ENCODE measurements around the gene HCN1. TPM values are rescaled to one million over a fixed set of nuclear protein-coding genes. Genes with fewer than 3 reads are reported as not detected.

Gene HCN1
- total RNA-seq, 6 experiments from 2014 or later = not detected

DNA sequence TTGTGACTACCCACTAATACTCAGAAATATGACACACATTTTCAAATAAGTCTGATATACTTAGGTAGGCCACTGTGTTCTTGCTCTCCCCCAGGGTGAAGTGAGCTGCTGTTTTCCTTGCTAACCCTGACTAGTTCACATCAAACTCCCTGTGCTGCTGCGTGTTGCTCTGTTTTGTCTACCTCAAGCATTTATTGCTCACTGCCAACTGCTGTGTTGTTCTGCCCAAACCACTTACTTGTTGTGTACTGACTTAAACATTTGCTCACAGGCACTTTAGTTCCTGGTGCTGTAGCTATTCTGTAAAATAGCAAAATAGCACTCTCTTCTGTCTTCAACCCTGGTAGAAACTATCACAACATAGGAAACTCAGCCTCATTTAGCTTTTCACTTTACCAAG, 255.7 kb downstream of the HCN1 start:
- Mint-ChIP-seq H3K27ac (no peak overlapping the region), H3K27me3 (ENCODE audit: insufficient read depth) (no peaks in the 10 kb centered on the region), H3K4me1 (ENCODE audit: low read depth) (no peaks in the 10 kb centered on the region), H3K9me3 (peaks cover 7% of the 10 kb centered on the region), H3K36me3 (ENCODE audit: low read depth) (no peaks in the 10 kb centered on the region), H3K4me3 (no peak overlapping the region)
- TF ChIP-seq, protein P1, sequence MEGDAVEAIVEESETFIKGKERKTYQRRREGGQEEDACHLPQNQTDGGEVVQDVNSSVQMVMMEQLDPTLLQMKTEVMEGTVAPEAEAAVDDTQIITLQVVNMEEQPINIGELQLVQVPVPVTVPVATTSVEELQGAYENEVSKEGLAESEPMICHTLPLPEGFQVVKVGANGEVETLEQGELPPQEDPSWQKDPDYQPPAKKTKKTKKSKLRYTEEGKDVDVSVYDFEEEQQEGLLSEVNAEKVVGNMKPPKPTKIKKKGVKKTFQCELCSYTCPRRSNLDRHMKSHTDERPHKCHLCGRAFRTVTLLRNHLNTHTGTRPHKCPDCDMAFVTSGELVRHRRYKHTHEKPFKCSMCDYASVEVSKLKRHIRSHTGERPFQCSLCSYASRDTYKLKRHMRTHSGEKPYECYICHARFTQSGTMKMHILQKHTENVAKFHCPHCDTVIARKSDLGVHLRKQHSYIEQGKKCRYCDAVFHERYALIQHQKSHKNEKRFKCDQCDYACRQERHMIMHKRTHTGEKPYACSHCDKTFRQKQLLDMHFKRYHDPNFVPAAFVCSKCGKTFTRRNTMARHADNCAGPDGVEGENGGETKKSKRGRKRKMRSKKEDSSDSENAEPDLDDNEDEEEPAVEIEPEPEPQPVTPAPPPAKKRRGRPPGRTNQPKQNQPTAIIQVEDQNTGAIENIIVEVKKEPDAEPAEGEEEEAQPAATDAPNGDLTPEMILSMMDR (IDR thresholded peaks at IDR 0.05) = no peak
- no peak for DNase-seq

DNA sequence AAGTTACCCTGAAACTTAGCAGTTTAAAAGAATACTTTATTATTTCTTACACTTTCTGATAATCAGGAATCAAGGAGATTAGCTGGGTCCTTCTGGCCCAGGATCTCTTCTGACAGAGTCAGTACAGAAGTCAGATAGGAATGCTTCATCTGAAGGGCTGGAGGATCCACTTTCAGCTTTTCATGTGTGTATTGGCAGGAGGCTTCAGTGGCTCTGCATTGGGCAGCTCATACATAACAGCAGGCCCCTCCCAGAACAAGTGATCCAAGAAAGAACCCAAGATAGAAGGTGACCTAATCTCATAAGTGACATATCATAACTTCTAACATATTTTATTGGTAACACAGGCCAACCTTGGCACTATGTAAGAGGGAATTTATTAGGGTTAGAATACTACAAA, 258.4 kb downstream of the HCN1 start:
- H3K27me3 Mint-ChIP-seq (ENCODE audit: insufficient read depth) = no peaks in the 10 kb centered on the region
- H3K27ac Mint-ChIP-seq = no peak overlapping the region
- TF ChIP-seq, protein P1 (IDR thresholded peaks at IDR 0.05) = no peak
- peaks cover 21% of the 10 kb centered on the region for H3K9me3 Mint-ChIP-seq
- no peaks in the 10 kb centered on the region for H3K4me1 Mint-ChIP-seq (ENCODE audit: low read depth)
- H3K4me3 Mint-ChIP-seq = no peak overlapping the region
- DNase-seq = no peak
- no peaks in the 10 kb centered on the region for H3K36me3 Mint-ChIP-seq (ENCODE audit: low read depth)

DNA sequence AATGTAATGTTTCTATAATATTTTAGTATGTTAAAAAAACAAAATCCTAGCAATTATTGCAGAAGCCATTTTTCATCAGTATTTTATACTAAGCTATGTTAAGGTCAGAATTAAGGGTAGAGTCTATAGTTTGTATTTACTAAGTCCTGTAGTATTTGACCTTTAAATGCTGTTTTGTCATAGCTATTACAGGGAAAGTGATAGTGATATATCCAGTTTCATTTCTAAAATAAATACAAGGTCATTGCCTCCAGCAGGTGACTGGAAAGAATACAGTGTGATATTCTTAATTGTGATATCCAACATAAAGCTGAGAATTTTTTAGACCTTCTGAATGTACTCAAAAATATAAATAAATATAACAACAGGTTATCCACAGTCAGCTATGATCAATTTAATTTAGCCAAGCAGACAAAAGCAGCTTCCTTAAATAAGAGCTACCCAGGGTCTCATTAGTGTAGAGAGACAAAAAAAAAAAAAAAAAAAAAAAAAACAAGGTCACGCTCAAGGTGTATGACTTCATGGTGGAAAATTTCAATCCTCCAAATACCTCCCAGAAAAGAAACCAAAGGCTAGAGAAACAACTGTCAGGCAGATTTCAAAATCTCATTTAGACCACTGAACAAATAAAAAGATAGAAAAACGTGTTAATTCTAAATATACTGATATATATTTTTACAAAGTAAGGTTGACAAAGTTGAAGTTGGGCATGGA, 278.7 kb downstream of the HCN1 start:
- H3K27me3 Mint-ChIP-seq (ENCODE audit: insufficient read depth) = no peaks in the 10 kb centered on the region

DNA sequence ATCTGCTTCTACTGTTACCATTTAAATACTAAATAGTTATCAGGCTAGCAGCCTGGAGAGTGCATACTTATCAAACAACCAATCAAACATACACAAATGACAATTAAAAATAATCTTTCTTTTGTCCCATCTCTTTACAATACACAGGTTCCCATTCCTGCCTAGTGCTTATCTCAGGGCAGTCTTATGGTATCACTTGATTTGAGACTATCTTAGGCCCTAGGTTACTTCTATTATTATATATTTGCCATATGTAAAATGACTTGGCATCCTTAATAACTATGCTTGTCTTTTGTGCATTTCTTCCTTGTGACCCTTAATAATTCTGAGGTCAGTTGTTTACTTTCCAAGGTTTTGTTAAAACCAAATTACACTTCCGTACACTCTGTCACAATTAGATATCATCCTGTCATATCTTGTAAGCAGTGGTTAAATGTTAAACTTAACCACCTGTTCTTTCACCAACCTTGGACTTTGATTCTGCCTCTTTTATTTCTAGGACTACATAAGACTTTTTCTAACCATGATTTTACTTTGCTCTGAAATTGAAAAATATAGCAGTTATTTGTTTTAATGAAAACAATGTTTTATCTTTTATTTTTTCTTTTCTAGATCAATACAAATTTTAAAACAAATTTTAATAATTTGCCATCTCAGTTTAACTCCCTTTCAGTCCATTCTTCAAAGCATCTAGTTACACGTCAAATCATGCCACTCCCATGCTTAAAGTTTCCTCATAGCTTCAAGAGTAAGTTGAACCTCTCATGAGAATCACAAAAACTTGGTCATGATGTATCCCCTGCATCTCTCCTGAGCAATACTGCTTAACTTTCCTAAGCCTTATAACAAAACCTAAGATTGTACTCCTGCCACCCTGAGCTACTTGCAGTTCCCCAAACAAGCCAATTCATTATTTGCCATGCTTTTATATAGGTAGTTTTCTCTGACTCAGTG, 281.3 kb downstream of the HCN1 start:
- no peak for DNase-seq
- TF ChIP-seq, protein P1 (IDR thresholded peaks at IDR 0.05) = no peak
- Mint-ChIP-seq H3K4me3 (no peak overlapping the region), H3K36me3 (ENCODE audit: low read depth) (no peaks in the 10 kb centered on the region), H3K4me1 (ENCODE audit: low read depth) (no peaks in the 10 kb centered on the region), H3K27ac (no peak overlapping the region), H3K9me3 (peaks cover 13% of the 10 kb centered on the region), H3K27me3 (ENCODE audit: insufficient read depth) (no peaks in the 10 kb centered on the region)

More for the DNA sequence above, 278.7 kb downstream of the HCN1 start:
- no peaks in the 10 kb centered on the region for H3K4me1 Mint-ChIP-seq (ENCODE audit: low read depth)
- no peak overlapping the region for H3K27ac Mint-ChIP-seq
- no peaks in the 10 kb centered on the region for H3K36me3 Mint-ChIP-seq (ENCODE audit: low read depth)
- H3K4me3 Mint-ChIP-seq = no peak overlapping the region
- no peak for DNase-seq
- TF ChIP-seq, protein P1 (IDR thresholded peaks at IDR 0.05) = no peak
- H3K9me3 Mint-ChIP-seq = peaks cover 18% of the 10 kb centered on the region

DNA sequence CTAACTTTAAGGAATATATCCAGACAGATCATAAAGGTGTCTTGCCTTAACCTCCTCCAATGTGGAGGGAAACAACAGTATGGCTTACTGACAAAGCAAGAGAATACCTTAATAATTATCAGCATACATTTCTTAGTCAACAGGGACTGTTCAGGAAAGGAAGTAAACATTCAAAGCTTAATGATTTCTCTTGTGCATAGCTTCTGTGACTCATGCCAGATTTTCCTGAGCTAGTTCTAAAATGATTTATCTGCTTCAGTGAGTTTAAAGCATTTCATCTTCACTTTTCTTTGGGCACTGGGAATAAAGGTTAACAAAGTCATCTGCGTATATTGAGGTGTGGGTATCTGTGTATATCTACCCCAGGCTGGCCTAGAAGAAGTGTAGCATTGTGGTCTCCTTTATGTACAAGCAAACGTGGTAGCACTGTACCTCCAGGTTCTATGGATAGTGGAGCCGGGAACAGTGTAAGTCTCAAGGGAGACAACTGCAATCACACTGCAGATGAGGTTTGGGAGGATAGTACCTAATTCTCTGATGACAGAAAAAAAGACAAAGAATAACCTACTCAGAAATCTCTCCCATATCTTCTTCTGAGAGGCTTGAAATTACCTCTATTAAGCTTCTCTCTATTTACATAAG, 284.1 kb downstream of the HCN1 start:
- no peaks in the 10 kb centered on the region for H3K4me1 Mint-ChIP-seq (ENCODE audit: low read depth)
- no peak overlapping the region for H3K4me3 Mint-ChIP-seq
- no peaks in the 10 kb centered on the region for H3K36me3 Mint-ChIP-seq (ENCODE audit: low read depth)
- H3K9me3 Mint-ChIP-seq = peaks cover 7% of the 10 kb centered on the region
- DNase-seq = no peak
- TF ChIP-seq, protein P1 (IDR thresholded peaks at IDR 0.05) = no peak
- H3K27me3 Mint-ChIP-seq (ENCODE audit: insufficient read depth) = no peaks in the 10 kb centered on the region
- H3K27ac Mint-ChIP-seq = no peak overlapping the region
